ENCODE measurements around the gene MBNL1.
A peak's percentile ranks its signal among the peaks of the same experiment; 100 is the strongest.
"Not testable (repeated sequence)": the region's sequence is repeated elsewhere in the genome, so short reads cannot be mapped to it uniquely, and the experiment has no call there.

MBNL1 gene

GRCh38 chr3:152389316-152389934, 120.7 kb downstream of the MBNL1 start:
- DNase-seq: no peak
- no peak for TF ChIP-seq POLR2A (IDR thresholded peaks at IDR 0.05; ENCODE audit: low read length)
- TF ChIP-seq GATA1 (IDR thresholded peaks at IDR 0.05; ENCODE audit: low read depth, low read length): no peak

DNA sequence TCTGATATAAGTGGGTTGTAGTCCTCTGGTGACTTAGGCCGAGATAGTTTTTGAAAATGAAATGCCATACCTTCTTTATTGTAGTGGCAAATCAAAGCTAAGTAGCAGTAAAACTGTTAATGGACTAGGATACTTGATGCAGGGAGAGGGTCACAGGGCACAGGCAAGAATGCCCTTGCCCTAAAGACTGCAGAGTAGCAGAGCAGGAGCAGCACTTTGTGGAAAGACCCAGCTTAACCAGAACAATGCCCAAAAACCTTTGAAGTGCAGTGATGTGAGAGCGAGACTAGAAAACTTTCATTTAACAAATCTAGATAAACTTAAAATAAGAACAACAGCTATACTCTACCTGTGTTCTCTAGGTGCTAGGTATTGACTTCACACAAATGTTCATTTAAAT, 121.9 kb downstream of the MBNL1 start:
- TF ChIP-seq POLR2A (IDR thresholded peaks at IDR 0.05; ENCODE audit: low read length) (no peak), GATA1 (IDR thresholded peaks at IDR 0.05; ENCODE audit: low read depth, low read length) (no peak)
- no peak for DNase-seq

DNA sequence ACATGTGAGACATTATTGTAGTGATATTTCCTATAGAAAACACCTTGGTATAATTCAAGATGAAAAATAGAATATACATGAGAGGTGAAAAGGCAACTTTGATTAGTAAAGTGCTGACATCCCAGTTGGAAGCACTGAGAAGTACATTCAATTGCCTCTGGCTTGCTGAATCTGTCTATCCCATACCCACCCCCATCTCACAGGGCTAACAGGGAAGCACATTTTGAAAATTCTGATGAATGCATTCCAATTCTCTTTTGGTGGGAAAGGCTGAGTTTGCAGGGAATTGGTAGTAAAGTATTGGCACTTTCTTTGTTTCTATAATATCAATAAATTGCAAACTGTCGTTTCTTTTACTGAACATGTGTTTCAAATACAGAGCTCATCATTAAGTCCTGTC, 122.9 kb downstream of the MBNL1 start:
- no peak for DNase-seq
- TF ChIP-seq GATA1 (IDR thresholded peaks at IDR 0.05; ENCODE audit: low read depth, low read length) (no peak), POLR2A (IDR thresholded peaks at IDR 0.05; ENCODE audit: low read length) (no peak)

DNA sequence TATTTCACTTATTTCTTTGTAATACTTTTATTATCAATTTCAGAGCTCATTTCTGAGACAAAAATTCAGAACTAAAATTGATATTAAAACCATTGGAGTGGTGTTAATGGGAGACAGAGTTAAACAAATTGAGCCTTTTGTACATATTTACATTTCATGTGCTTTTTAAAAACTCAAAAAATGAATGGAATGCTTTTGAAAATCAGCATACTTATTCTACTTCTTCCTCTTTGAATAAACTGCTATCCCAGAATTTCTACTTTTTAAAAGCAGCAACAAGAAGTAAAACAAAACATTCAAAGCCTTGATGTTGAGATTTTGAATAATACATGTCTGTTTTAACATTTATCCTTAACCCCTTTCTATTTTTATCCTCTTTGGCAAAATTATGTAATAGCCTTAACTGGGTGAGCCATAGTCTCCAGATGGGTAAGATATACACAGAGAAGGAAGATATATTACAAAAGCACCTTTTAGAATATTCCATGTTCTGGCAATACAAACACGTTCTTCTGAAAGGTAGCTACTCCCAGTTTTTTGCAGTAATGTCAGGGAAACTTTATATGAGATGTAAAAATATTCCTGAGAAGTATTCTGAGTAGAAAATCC, 123.6 kb downstream of the MBNL1 start:
- TF ChIP-seq POLR2A (IDR thresholded peaks at IDR 0.05; ENCODE audit: low read length) (no peak), GATA1 (IDR thresholded peaks at IDR 0.05; ENCODE audit: low read depth, low read length) (no peak)
- no peak for DNase-seq

GRCh38 chr3:152394246-152394645, 125.5 kb downstream of the MBNL1 start:
- no peak for DNase-seq
- TF ChIP-seq GATA1 (IDR thresholded peaks at IDR 0.05; ENCODE audit: low read depth, low read length) (no peak), POLR2A (IDR thresholded peaks at IDR 0.05; ENCODE audit: low read length) (no peak)

GRCh38 chr3:152395764-152396163, 127.0 kb downstream of the MBNL1 start:
- no peak for DNase-seq
- TF ChIP-seq GATA1 (IDR thresholded peaks at IDR 0.05; ENCODE audit: low read depth, low read length) (no peak), POLR2A (IDR thresholded peaks at IDR 0.05; ENCODE audit: low read length) (no peak)

DNA sequence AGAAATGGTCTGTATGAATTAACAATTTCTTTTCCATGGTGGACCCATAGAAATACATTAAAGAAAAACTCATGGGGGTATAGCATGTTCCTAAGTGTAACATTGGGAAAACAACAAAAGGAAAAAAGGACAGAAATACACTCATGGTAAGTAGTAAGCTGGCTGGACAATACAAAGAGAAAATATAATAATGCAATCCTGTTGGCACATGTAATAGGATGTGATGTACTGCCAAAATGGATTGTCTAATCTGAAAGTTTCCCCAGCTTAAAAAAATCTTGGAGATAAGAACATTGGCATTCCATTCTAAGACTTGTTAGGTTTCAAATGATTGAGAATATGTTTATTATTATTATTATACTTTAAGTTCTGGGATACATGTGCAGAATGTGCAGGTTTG, 128.1 kb downstream of the MBNL1 start:
- TF ChIP-seq GATA1 (IDR thresholded peaks at IDR 0.05; ENCODE audit: low read depth, low read length): no peak
- no peak for DNase-seq

GRCh38 chr3:152397348-152397747, 128.6 kb downstream of the MBNL1 start:
- DNase-seq: not testable (repeated sequence)

- no peak for TF ChIP-seq POLR2A (IDR thresholded peaks at IDR 0.05; ENCODE audit: low read length)
- no peak for TF ChIP-seq GATA1 (IDR thresholded peaks at IDR 0.05; ENCODE audit: low read depth, low read length)
- peak in 1 of 2 experiments; percentile 34 for DNase-seq
Observed at GRCh38 chr3:152398495-152398894, 129.8 kb downstream of the MBNL1 start.

DNA sequence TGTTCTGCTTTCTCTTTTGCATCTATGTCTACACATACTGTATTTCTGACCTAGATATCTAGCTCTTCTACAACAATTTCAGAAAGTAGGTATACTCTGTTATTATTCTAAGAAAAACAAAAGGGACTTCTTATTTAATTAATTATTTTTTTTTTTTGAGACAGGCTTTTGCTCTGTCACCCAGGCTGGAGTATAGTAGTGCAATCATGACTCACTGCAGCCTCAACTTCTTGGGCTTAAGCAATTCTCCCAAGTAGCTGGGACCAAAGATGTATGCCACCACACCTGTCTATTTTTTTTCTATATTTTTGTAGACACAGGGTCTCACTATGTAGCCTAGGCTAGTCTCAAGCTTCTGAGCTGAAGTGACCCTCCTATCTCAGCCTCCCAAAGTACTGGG, 130.6 kb downstream of the MBNL1 start:
- TF ChIP-seq GATA1 (IDR thresholded peaks at IDR 0.05; ENCODE audit: low read depth, low read length) (no peak), POLR2A (IDR thresholded peaks at IDR 0.05; ENCODE audit: low read length) (no peak)
- peak; percentile 50 to 78 for DNase-seq

- TF ChIP-seq GATA1 (IDR thresholded peaks at IDR 0.05; ENCODE audit: low read depth, low read length) (no peak), POLR2A (IDR thresholded peaks at IDR 0.05; ENCODE audit: low read length) (no peak)
- no peak for DNase-seq
Observed at GRCh38 chr3:152400887-152401286, 132.2 kb downstream of the MBNL1 start.

DNA sequence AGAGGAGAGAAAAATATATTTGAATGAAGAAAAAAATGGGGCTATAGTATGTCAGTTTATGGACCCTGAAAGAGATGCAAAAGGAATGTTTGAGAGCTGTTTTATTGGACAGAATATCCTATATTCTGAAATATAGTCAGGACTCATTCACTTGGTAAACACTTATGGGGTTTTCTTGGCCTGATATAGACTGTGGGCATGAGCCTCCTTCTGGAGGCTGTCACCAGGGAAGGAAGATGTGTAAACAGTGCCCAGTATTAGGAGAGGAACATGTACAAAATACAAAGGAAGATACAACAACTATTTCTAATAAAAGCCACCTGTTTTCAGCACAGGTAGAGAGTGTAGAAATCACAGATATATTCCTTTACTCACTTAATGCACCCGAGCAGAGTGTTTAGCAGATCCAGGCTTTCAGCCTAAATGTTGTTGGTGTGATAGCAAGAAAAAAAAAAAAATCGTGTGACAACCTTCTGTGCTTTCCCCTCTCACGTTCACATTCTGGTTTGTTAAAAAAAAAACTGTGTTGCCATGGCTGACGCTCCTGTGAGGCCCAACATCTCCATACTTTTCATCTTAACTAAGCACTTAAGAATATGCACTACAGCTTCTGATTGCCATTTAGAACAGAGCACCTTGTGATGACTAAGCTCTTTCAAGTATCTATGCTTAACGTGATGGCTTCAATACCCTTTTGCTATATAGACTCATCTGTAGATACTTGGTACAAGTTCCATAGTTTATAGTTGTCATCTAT, 134.1 kb downstream of the MBNL1 start:
- DNase-seq: peak; percentile 21 to 53
- no peak for TF ChIP-seq GATA1 (IDR thresholded peaks at IDR 0.05; ENCODE audit: low read depth, low read length)
- no peak for TF ChIP-seq POLR2A (IDR thresholded peaks at IDR 0.05; ENCODE audit: low read length)

DNA sequence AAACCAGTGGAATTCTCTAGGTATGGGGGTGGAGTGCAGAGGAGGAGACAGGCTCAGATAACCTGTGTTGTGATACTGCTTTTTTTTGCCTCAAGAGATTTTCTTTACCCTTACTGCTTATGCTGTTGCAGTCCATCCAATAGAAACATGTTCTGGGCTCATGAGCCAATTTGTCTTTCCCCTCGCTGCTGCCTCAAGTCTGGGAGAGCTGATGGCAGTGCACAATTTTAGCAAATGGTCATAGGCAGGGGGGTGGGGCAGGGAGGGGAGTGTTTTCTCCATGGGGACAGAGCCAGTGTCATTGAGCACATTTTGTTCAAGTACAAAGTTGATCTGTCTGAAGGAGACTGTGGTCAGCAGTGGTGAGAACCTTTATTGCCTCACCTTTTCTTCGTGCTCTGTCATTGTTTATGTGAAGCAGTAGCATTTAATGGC, 134.9 kb downstream of the MBNL1 start:
- TF ChIP-seq POLR2A (IDR thresholded peaks at IDR 0.05; ENCODE audit: low read length) (no peak), GATA1 (IDR thresholded peaks at IDR 0.05; ENCODE audit: low read depth, low read length) (no peak)
- DNase-seq: peak in 1 of 2 experiments; percentile 26

DNA sequence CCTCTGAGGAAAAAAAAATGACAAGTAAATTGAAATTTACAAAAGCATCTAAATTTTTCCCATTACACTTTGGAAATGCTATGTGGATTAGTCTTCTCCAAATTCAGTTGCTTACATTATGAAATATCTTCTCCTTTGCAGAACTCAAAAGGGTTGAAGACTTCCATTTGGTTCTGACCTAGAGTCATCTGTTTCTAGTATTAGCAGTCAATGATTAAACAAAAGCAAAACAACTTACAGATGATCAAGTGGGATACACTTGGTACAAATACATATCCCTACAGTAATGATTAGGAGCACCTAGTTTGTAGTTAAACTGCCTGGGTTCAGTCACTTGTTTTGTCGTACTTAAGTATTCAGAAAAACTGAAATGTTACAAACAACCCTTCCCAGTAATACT, 136.2 kb downstream of the MBNL1 start:
- no peak for TF ChIP-seq POLR2A (IDR thresholded peaks at IDR 0.05; ENCODE audit: low read length)
- TF ChIP-seq GATA1 (IDR thresholded peaks at IDR 0.05; ENCODE audit: low read depth, low read length): no peak
- no peak for DNase-seq

Data from erythroblast (primary cell).